ENCODE data around the gene AIFM1.

The AIFM1 gene

DNA sequence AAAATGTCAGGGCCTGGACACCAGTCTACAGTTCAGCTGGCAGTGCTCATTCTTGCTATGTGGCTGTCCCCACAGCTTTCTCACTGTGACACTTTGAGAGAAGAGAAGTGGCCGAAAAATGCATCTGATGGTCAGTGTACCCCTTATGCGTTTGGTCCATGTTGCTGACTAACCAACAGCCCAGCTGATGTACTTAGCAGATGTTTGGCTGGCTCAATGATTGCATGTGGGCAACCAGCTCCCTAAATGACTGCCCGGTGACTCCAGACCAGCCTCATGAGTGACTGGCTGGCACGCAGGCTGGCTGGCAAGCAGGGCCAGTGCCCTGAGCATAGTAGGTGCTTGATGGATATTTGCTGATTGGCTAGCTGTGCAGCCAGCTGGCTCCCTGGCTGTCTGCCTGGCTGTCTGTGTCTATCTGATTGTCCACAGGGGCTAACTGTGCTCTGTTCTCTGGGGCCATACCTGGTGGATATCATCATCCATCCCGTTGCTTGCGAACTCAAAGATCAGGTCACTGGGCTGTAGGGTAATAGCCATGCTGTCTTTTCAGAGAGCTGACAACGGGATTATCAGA lies 84.8 kb downstream of the AIFM1 start:
- TF ChIP-seq POLR2AphosphoS5 (IDR thresholded peaks at IDR 0.05; ENCODE audit: low read depth, low read length) = no peak
- no peak for TF ChIP-seq TAF1 (IDR thresholded peaks at IDR 0.05; ENCODE audit: borderline replicate concordance, insufficient read depth, low read length)
- no peak for TF ChIP-seq FOXP2 (optimal IDR thresholded peaks at IDR 0.05; ENCODE audit: borderline replicate concordance, extremely low read depth, extremely low read length, insufficient read depth)
- no peak for TF ChIP-seq SIN3A (IDR thresholded peaks at IDR 0.05; ENCODE audit: borderline replicate concordance, insufficient read depth, low read length)
- TF ChIP-seq, protein P1, sequence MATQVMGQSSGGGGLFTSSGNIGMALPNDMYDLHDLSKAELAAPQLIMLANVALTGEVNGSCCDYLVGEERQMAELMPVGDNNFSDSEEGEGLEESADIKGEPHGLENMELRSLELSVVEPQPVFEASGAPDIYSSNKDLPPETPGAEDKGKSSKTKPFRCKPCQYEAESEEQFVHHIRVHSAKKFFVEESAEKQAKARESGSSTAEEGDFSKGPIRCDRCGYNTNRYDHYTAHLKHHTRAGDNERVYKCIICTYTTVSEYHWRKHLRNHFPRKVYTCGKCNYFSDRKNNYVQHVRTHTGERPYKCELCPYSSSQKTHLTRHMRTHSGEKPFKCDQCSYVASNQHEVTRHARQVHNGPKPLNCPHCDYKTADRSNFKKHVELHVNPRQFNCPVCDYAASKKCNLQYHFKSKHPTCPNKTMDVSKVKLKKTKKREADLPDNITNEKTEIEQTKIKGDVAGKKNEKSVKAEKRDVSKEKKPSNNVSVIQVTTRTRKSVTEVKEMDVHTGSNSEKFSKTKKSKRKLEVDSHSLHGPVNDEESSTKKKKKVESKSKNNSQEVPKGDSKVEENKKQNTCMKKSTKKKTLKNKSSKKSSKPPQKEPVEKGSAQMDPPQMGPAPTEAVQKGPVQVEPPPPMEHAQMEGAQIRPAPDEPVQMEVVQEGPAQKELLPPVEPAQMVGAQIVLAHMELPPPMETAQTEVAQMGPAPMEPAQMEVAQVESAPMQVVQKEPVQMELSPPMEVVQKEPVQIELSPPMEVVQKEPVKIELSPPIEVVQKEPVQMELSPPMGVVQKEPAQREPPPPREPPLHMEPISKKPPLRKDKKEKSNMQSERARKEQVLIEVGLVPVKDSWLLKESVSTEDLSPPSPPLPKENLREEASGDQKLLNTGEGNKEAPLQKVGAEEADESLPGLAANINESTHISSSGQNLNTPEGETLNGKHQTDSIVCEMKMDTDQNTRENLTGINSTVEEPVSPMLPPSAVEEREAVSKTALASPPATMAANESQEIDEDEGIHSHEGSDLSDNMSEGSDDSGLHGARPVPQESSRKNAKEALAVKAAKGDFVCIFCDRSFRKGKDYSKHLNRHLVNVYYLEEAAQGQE (IDR thresholded peaks at IDR 0.05; ENCODE audit: insufficient read depth in 1 of 2, low read depth in 2 of 2, low read length in 2 of 2) = no peak

DNA sequence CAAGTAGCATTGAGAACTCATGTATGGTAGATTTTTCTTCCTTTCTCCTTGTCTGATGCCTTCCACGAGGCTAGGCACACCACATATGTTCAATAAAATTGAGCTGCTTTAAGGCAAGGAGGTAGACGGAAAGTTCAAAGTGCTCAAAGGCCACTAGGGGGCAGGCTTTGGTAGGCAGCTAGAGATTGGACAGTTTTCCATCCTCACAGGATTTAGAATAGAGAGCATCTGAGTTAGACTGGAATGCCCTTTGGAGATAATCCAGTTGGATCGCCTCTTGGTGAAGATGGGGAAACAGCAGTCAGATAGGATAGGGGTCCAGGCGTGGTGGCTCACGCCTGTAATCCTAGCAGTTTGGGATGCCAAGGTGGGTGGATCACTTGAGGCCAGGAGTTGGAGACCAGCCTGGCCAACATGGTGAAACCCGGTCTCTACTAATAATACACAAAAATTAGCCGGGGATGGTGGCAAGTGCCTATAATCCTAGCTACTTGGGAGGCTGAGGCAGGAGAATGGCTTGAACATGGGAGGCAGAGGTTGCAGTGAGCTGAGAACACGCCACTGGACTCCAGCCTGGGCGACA lies 85.7 kb downstream of the AIFM1 start:
- TF ChIP-seq FOXP2 (optimal IDR thresholded peaks at IDR 0.05; ENCODE audit: borderline replicate concordance, extremely low read depth, extremely low read length, insufficient read depth) = no peak
- TF ChIP-seq POLR2AphosphoS5 (IDR thresholded peaks at IDR 0.05; ENCODE audit: low read depth, low read length) = no peak
- TF ChIP-seq, protein P1 (IDR thresholded peaks at IDR 0.05; ENCODE audit: insufficient read depth in 1 of 2, low read depth in 2 of 2, low read length in 2 of 2) = no peak
- TF ChIP-seq TAF1 (IDR thresholded peaks at IDR 0.05; ENCODE audit: borderline replicate concordance, insufficient read depth, low read length) = no peak
- TF ChIP-seq SIN3A (IDR thresholded peaks at IDR 0.05; ENCODE audit: borderline replicate concordance, insufficient read depth, low read length) = no peak

All from PFSK-1 (cell line).